ENCODE data around the gene NDUFV3. TPM values are rescaled to one million over a fixed set of nuclear protein-coding genes. Genes with fewer than 3 reads are reported as not detected.

The NDUFV3 gene
- total and polyA plus RNA-seq, 4 donors, result 17.7 to 45.1 (median 28.2) TPM

DNA sequence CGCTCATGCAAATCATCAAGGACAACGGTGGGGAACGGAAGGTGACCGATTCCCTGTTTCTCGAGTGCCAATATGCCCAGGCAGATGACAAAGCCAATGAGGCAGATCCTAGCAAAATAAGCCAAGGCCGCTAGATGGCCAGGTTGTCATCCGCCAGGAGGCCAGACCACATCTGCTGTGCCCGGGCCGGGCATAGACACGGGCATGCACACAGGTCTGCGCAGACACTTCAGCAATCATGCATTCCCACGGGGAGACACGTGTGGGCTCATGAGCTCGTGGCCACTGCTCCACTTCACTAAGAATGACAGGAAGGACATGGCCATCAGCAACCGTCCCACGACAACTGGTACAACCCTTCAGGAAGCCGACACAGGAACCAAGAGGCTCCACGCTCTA, 37.2 kb upstream of the NDUFV3 start:
- WGBS, 2 donors, result 82 to 83% methylated on average over 18 of the region's 18 CpGs
- TF ChIP-seq, protein P1, sequence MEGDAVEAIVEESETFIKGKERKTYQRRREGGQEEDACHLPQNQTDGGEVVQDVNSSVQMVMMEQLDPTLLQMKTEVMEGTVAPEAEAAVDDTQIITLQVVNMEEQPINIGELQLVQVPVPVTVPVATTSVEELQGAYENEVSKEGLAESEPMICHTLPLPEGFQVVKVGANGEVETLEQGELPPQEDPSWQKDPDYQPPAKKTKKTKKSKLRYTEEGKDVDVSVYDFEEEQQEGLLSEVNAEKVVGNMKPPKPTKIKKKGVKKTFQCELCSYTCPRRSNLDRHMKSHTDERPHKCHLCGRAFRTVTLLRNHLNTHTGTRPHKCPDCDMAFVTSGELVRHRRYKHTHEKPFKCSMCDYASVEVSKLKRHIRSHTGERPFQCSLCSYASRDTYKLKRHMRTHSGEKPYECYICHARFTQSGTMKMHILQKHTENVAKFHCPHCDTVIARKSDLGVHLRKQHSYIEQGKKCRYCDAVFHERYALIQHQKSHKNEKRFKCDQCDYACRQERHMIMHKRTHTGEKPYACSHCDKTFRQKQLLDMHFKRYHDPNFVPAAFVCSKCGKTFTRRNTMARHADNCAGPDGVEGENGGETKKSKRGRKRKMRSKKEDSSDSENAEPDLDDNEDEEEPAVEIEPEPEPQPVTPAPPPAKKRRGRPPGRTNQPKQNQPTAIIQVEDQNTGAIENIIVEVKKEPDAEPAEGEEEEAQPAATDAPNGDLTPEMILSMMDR (IDR thresholded peaks at IDR 0.05; ENCODE audit: control extremely low read depth, extremely low read depth), result no peak
- H3K36me3 ChIP-seq (ENCODE audit: control insufficient read depth in 4 of 4, insufficient read depth in 4 of 4, low read length in 4 of 4), result peaks cover 9 to 81% (median 25%) of the 10 kb centered on the region in 4 donors

DNA sequence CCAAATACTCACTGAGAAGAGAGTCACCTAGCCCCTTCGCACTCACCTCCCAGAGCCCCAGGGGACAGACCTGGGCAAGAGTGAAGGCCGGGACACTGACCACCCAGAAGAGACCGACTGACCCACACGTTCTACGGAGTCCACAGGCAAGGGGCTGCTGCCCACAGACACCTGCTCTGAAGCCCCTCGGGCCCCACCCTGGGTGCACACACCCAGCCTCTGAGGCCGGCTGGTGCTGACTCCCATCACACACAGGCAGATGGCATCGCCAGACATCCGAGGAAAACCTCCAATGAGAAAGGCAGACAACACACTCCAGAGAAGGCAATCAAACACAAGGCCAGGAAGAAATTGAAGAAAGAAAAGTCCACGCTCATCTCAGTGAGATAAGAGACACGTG, 35.9 kb upstream of the NDUFV3 start:
- 95 to 96% methylated on average over 11 of the region's 11 CpGs for WGBS, 2 donors
- H3K4me3 ChIP-seq, result no peak overlapping the region
- peaks cover 7 to 77% (median 22%) of the 10 kb centered on the region in 4 donors for H3K36me3 ChIP-seq (ENCODE audit: control insufficient read depth in 4 of 4, insufficient read depth in 4 of 4, low read length in 4 of 4)
- H3K4me1 ChIP-seq (ENCODE audit: control insufficient read depth in 5 of 5, insufficient read depth in 5 of 5, low read length in 5 of 5), result peaks cover 0 to 7% (median 0%) of the 10 kb centered on the region in 5 donors
- no peak for ATAC-seq (ENCODE audit: insufficient read depth, low FRiP score)
- H3K27ac ChIP-seq (ENCODE audit: low read depth in 1 of 2, low read length in 1 of 2), result no peak overlapping the region
- TF ChIP-seq, protein P1 (IDR thresholded peaks at IDR 0.05; ENCODE audit: control extremely low read depth, extremely low read depth), result no peak
- no peak for DNase-seq
- no peaks in the 10 kb centered on the region for H3K27me3 ChIP-seq (ENCODE audit: control insufficient read depth in 3 of 3, insufficient read depth in 3 of 3, low read length in 2 of 3)
- no peak overlapping the region for H3K9ac ChIP-seq (ENCODE audit: insufficient read depth in 1 of 2, low read length in 2 of 2)
- H3K9me3 ChIP-seq (ENCODE audit: control insufficient read depth in 4 of 4, insufficient read depth in 3 of 4, low read length in 3 of 4), result no peaks in the 10 kb centered on the region

More for the DNA sequence above, 37.2 kb upstream of the NDUFV3 start:
- Histone ChIP-seq H3K9ac (ENCODE audit: insufficient read depth in 1 of 2, low read length in 2 of 2) (no peak overlapping the region), H3K4me1 (ENCODE audit: control insufficient read depth in 5 of 5, insufficient read depth in 5 of 5, low read length in 5 of 5) (peaks cover 0 to 7% (median 0%) of the 10 kb centered on the region in 5 donors), H3K27ac (ENCODE audit: low read depth in 1 of 2, low read length in 1 of 2) (peak overlapping the region in 1 of 2 donors; percentile 66), H3K4me3 (no peak overlapping the region), H3K27me3 (ENCODE audit: control insufficient read depth in 3 of 3, insufficient read depth in 3 of 3, low read length in 2 of 3) (no peaks in the 10 kb centered on the region), H3K9me3 (ENCODE audit: control insufficient read depth in 4 of 4, insufficient read depth in 3 of 4, low read length in 3 of 4) (no peaks in the 10 kb centered on the region)
- ATAC-seq (ENCODE audit: insufficient read depth, low FRiP score), result no peak
- DNase-seq, result no peak

DNA sequence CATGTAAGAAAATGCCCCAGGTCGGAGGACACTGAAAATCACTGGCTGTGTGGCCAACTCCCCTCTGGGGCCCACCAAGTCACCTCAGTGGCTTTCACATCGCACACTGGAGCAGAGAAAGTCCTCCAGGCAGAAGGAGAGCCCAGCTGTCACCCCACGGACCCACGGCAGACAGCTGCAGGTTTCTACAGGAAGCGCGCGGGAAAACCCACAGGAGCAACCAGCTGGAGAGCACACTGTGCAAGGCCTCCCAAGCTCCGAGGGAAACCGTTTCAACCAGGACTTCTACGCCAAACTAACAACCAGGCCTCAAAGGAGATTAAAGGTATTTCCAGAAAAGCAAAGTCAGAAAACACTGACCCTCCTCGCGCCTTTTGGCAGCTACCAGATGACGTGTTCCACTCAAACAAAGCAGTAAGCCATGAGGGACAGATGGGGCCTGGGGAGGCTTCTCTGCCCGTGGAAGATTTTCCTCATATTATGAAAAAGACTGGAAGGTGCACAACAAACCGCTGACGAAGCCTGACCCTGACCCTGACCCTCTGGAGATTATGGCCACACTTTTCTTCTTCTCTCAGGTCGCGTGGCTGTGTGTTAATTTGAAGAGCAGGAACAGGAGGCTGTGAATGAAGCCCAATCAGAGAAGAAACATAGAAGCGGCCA, 34.8 kb upstream of the NDUFV3 start:
- Histone ChIP-seq H3K4me3 (no peak overlapping the region), H3K27ac (ENCODE audit: low read depth in 1 of 2, low read length in 1 of 2) (no peak overlapping the region), H3K9ac (ENCODE audit: insufficient read depth in 1 of 2, low read length in 2 of 2) (no peak overlapping the region), H3K27me3 (ENCODE audit: control insufficient read depth in 3 of 3, insufficient read depth in 3 of 3, low read length in 2 of 3) (no peaks in the 10 kb centered on the region), H3K9me3 (ENCODE audit: control insufficient read depth in 4 of 4, insufficient read depth in 3 of 4, low read length in 3 of 4) (no peaks in the 10 kb centered on the region), H3K4me1 (ENCODE audit: control insufficient read depth in 5 of 5, insufficient read depth in 5 of 5, low read length in 5 of 5) (peaks cover 0 to 7% (median 0%) of the 10 kb centered on the region in 5 donors), H3K36me3 (ENCODE audit: control insufficient read depth in 4 of 4, insufficient read depth in 4 of 4, low read length in 4 of 4) (peaks cover 11 to 77% (median 21%) of the 10 kb centered on the region in 4 donors)
- TF ChIP-seq, protein P1 (IDR thresholded peaks at IDR 0.05; ENCODE audit: control extremely low read depth, extremely low read depth), result no peak
- WGBS, 2 donors, result 88 to 89% methylated on average over 19 of the region's 19 CpGs
- DNase-seq, result no peak
- ATAC-seq (ENCODE audit: insufficient read depth, low FRiP score), result no peak
